Skeletal muscle satellite cell (primary cell): Measurements from ENCODE around the gene LTA4H. TPM values are rescaled to one million over a fixed set of nuclear protein-coding genes. Genes with fewer than 3 reads are reported as not detected.

ENCODE experiments used
- H3K27me3 ChIP-seq: 2 replicates; pipeline ENCODE4 v1.7.0; 2013; ENCODE audit warnings: low read length; ENCODE audit not compliant: control insufficient read depth, insufficient read depth
- H3K36me3 ChIP-seq: 2 replicates; pipeline ENCODE4 v1.7.0; 2013; ENCODE audit warnings: mild to moderate bottlenecking, control low read depth, low read length; ENCODE audit not compliant: insufficient read depth
- H3K4me1 ChIP-seq: 2 replicates; pipeline ENCODE4 v1.7.0; 2013; ENCODE audit warnings: low read length; ENCODE audit not compliant: control insufficient read depth, insufficient read depth
- H3K4me2 ChIP-seq: 2 replicates; pipeline ENCODE4 v1.7.0; 2013; ENCODE audit warnings: mild to moderate bottlenecking, low read length
- H3K4me3 ChIP-seq: 2 replicates; pipeline ENCODE4 v1.7.0; 2013; ENCODE audit warnings: low read length
- H3K9ac ChIP-seq: 2 replicates; pipeline ENCODE4 v1.7.0; 2013; ENCODE audit warnings: mild to moderate bottlenecking, low read depth, low read length, moderate library complexity
- H3K9me3 ChIP-seq: replicated peaks from 2 replicates; pipeline ENCODE4 v1.7.0; 2013; ENCODE audit warnings: mild to moderate bottlenecking, control low read depth, low read length
- total RNA-seq: library from RNA; depleted of rRNA; stranded (reverse); fragments of >200 nt; gene quantifications from 2 replicates; pipeline ENCODE4 v1.2.3, GENCODE V29; 2012; rRNA removed

The LTA4H gene
- total RNA-seq, result 41.9 and 54.5 TPM in 2 replicates

DNA sequence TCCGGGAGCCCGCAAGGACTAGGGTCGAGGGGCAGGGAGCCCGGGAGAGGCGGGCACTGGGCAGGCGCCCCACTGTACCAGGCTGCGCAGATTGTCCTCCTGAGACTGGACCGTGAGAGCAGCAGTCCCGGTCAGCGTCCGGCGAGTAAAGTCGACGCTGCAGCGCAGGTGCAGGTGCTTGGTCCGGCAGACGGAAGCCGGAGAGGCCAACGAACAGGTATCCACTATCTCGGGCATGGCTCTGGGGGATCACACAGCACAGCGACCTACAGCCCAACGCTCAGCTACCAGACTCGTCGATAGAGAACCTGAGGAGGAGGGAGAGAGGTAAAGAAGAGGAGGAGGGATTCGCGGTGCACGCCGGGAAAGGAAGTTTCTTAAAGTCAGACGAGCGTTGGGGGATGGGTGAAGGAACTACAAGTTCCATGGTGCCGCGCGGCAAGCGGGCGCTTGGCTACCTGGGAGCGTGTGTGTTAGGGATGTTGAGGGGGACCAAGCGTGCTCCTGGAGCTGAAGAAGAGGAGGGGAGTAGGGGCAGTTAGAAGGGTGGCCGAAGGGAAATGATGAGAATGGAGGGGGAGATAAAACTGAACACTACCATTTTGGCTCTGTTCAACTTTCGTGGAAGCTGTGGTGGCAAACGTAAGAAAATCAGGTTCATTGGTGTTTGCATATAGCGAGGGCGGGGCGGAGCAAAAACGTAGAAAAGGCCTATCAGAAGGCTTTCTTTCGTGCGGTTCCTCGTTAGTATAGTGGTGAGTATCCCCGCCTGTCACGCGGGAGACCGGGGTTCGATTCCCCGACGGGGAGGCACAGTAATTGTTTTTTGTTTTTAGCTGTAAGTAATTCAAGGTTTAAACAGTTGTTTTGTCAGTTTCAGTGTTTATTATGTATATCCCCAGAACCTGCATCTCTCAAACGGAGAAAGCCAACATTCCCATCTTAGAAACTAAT lies at the start of gene LTA4H:
Gene LTA4H, minus strand, starts transcription at position 305 of the 954 bp plus-strand sequence. Its CDS starts 68 bp downstream, at position 237.
- no peaks in the 10 kb centered on the region for H3K36me3 ChIP-seq
- peak within 1 kb of the TSS; percentile 92 for H3K4me2 ChIP-seq
- peak within 1 kb of the TSS; percentile 86 for H3K4me3 ChIP-seq
- peak within 1 kb of the TSS; percentile 82 for H3K9ac ChIP-seq
- H3K9me3 ChIP-seq, result no peaks in the 10 kb centered on the region
- peaks cover 12% of the 10 kb centered on the region for H3K4me1 ChIP-seq
- no peaks in the 10 kb centered on the region for H3K27me3 ChIP-seq

DNA sequence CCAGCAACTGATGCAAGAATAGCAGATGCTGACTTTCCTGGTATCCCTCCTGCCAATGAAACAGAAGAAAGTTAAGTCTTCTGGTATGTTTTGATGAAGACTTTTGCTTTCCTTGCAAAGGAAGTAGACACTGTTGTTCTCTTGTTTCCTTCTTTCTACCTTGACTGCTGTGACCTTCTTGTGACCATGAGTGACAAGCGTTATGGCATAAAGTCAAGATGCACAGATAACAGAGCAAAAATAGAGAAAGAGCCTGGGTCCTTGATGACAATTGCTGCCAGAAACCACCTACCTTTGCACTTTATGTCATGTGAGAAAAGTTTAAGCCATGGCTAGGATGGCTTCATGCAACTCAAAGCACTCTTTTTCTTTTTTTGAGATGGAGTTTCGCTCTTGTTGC lies 49.2 kb upstream of the LTA4H start:
- no peaks in the 10 kb centered on the region for H3K36me3 ChIP-seq
- no peak overlapping the region for H3K4me2 ChIP-seq
- H3K9me3 ChIP-seq, result no peaks in the 10 kb centered on the region
- no peaks in the 10 kb centered on the region for H3K27me3 ChIP-seq
- no peak overlapping the region for H3K4me3 ChIP-seq
- H3K9ac ChIP-seq, result no peak overlapping the region
- H3K4me1 ChIP-seq, result no peaks in the 10 kb centered on the region

DNA sequence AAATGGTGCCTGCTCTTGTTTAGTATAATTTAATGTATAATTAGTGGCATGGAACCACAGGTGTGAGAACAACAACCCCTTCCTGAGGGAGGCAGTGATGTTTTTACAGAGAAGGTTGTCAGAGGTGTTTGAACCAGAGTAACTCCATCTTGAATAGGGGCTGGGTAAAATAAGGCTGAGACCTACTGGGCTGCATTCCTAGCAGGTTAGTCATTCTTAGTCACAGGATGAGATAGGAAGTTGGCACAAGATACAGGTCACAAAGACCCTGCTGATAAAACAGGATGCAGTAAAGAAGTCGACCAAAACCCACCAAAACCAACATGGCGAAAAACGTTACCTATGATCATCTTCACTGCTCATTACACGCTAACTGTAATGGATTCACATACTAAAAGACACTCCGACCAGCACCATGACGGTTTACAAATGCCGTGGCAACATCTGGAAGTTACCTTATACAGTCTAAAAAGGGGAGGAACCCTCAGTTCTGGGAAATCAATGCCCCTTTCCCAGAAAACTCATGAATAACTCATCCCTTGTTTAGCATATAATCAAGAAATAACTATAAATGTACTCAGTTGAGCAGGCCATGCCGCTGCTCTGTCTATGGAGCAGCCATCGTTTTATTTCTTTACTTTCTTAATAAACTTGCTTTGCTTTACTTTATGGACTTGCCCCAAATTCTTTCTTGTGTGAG lies 47.8 kb upstream of the LTA4H start:
- H3K4me1 ChIP-seq, result no peaks in the 10 kb centered on the region
- H3K36me3 ChIP-seq, result no peaks in the 10 kb centered on the region
- H3K4me2 ChIP-seq, result no peak overlapping the region
- H3K9ac ChIP-seq, result no peak overlapping the region
- H3K4me3 ChIP-seq, result no peak overlapping the region
- no peaks in the 10 kb centered on the region for H3K9me3 ChIP-seq
- H3K27me3 ChIP-seq, result peaks cover 3% of the 10 kb centered on the region

DNA sequence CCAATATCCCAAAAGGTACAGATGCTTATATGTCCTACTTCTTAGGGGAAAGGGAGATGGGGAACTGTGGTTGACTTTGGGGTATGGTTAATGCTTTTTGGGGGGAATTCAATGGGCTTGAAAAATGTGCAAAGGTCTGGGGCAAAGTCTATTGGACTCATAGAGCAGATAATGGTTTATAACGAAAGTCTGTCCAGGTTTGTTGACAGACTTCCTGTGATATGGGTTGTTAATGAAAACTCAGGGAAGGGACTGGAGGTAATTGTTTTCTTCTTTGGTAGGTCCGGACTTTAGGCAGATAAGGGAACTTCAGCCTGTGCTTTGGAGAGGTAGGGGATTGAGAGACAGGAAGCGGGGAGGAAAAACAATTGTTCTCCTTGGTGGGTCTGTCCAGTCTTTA lies 46.2 kb upstream of the LTA4H start:
- no peak overlapping the region for H3K4me3 ChIP-seq
- no peaks in the 10 kb centered on the region for H3K36me3 ChIP-seq
- peaks cover 3% of the 10 kb centered on the region for H3K27me3 ChIP-seq
- no peaks in the 10 kb centered on the region for H3K4me1 ChIP-seq
- H3K9me3 ChIP-seq, result no peaks in the 10 kb centered on the region
- H3K4me2 ChIP-seq, result no peak overlapping the region
- H3K9ac ChIP-seq, result no peak overlapping the region

GRCh38 chr12:96078231-96079135 lies 43.1 kb upstream of the LTA4H start:
- H3K9ac ChIP-seq, result no peak overlapping the region
- no peaks in the 10 kb centered on the region for H3K9me3 ChIP-seq
- H3K4me1 ChIP-seq, result peaks cover 2% of the 10 kb centered on the region
- no peaks in the 10 kb centered on the region for H3K36me3 ChIP-seq
- H3K4me2 ChIP-seq, result no peak overlapping the region
- peaks cover 3% of the 10 kb centered on the region for H3K27me3 ChIP-seq
- H3K4me3 ChIP-seq, result no peak overlapping the region

DNA sequence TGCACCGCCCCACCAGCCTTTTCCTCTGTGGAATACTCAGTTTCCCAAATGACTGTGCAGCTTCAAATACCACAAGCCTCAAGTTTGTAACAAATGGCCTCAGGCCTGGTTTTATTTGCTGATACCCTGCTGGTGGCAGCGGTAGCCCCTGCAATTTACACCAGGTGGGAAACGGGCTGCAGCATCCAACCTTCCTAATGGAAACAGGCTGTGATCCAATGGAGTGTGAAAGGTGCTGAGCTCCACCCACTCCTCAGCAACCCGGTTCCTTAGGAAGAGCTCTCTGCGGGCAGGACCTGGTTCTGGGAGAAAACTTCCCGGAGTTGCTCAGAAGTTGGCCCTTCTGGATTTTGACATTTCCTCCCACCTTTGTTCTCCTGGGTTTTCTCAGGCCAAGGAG lies 41.7 kb upstream of the LTA4H start:
- Histone ChIP-seq H3K4me2 (no peak overlapping the region), H3K4me1 (peaks cover 3% of the 10 kb centered on the region), H3K9me3 (no peaks in the 10 kb centered on the region), H3K27me3 (peaks cover 3% of the 10 kb centered on the region), H3K4me3 (no peak overlapping the region), H3K9ac (no peak overlapping the region), H3K36me3 (no peaks in the 10 kb centered on the region)

GRCh38 chr12:96075560-96075959 lies 40.2 kb upstream of the LTA4H start:
- Histone ChIP-seq H3K27me3 (peaks cover 3% of the 10 kb centered on the region), H3K4me3 (no peak overlapping the region), H3K4me1 (peaks cover 3% of the 10 kb centered on the region), H3K9me3 (no peaks in the 10 kb centered on the region), H3K9ac (no peak overlapping the region), H3K36me3 (no peaks in the 10 kb centered on the region), H3K4me2 (no peak overlapping the region)

DNA sequence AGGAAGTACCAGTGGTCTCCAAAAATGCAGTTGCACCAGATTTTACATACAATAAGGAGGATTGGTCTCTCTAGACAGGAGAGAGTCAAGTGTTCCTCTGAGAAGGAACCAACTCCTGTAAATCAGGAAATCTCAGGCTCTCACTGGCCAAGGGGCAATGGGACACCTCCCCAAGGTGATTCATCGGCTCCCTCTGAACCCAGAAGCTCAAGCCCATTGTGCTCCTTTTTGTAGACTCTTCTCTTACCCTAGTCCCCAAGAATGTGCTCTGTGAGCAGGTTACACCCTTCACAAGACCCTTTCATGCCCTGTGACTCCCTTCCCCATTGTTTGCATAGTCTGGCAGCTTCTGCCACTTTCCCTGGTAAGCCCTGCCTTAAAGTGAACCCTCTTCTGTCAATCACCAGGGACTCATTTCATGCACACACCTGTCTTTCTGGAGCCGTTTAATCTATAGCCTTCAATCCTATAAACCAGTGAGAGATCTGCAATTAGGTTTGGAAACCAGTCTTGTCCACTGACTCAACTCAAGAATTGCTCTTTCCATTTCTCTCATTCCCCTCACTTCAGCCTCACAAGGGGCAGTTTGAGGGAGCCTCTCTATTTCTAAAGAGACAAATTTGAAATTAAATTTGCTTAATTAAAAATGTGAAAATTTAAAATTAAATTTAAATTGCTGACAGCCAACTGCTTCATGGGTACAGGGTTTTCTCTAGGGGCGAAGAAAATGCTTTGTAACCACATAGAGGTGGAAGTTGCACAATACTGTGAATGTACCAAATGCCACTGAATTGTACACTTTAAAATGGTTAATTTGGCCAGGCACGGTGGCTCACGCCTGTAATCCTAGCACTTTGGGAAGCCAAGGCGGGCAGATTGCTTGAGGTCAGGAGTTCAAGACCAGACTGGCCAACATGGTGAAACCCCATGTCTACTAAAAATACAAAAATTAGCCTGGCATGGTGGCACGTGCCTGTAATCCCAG lies 38.3 kb upstream of the LTA4H start:
- no peaks in the 10 kb centered on the region for H3K36me3 ChIP-seq
- no peak overlapping the region for H3K4me2 ChIP-seq
- no peaks in the 10 kb centered on the region for H3K9me3 ChIP-seq
- no peak overlapping the region for H3K4me3 ChIP-seq
- H3K9ac ChIP-seq, result no peak overlapping the region
- peaks cover 3% of the 10 kb centered on the region for H3K27me3 ChIP-seq
- peaks cover 3% of the 10 kb centered on the region for H3K4me1 ChIP-seq

DNA sequence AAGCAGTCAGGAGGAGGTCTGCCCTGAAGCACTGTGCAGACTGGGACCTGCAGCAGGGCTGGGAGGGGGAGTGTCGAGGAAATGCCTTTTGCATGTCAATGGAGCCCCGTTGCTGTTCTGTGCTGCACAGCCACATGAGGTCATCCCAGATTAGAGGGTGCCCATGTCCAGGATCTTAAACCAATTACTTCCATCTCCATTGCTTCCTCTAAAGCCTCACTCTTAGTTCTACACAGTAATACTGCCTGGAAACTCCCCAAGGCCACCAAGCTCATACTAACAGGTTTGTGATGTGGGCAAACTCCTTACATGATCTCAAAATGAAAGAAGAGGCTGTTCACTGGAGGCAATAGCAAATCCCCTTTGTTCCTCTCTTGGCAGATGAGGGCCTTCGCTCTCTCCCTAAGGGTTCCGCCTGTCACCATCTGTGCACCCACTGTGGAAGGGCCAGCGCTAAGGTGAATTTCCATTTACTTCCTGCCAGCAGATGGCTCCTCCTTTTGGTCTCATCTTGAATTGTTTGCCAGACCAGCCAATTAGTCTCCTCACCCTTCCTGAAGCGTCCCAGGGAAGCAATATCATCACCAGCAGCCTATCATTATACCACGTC lies 35.4 kb upstream of the LTA4H start:
- Histone ChIP-seq H3K4me1 (peaks cover 3% of the 10 kb centered on the region), H3K4me3 (no peak overlapping the region), H3K36me3 (no peaks in the 10 kb centered on the region), H3K4me2 (no peak overlapping the region), H3K9ac (no peak overlapping the region), H3K9me3 (no peaks in the 10 kb centered on the region), H3K27me3 (no peaks in the 10 kb centered on the region)
